ENCODE results near the gene HES4. TPM values are rescaled to one million over a fixed set of nuclear protein-coding genes. Genes with fewer than 3 reads are reported as not detected.

The HES4 gene
- total RNA-seq, 4 donors from 2014 or later: 30.4 to 70.4 (median 40.9) TPM

DNA sequence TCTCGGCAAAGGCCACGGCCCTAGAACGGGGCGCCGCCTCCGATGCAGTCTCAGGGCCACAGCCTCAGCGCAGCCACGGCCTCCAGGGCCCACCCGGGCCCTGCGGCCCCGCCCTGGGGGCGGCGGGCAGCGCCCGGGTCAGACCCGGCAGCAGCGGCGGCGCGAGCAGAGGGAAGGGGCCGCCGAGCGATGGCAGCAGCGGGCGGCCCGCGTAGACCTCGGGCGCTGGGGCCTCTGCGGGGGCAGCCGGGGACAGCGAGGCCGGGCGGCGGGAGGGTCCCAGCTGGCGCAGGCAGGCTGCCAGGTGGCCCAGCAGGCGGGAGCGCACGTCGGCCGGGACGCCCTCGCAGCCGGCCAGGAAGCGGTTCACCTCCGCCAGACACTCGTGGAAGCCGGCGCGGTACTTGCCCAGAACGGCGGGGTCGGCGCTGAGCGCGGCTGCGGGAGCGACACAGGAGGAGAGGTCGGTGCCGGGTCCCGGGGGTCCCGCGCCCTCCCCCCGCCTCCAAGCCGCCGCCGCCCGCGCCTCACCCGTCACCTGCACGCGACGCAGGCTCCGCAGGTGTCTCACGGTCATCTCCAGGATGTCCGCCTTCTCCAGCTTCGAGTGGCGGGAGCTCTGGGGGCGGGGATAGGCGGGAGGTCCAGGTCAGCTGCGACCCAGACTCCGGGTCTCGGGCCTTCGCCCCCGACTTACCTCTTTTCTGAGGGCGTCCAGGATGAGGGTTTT, 737 bp downstream of the HES4 start:
- H3K4me3 ChIP-seq (ENCODE audit: low read depth, poor library complexity, severe bottlenecking): peak overlapping the region; percentile 14
- TF ChIP-seq, protein P1, sequence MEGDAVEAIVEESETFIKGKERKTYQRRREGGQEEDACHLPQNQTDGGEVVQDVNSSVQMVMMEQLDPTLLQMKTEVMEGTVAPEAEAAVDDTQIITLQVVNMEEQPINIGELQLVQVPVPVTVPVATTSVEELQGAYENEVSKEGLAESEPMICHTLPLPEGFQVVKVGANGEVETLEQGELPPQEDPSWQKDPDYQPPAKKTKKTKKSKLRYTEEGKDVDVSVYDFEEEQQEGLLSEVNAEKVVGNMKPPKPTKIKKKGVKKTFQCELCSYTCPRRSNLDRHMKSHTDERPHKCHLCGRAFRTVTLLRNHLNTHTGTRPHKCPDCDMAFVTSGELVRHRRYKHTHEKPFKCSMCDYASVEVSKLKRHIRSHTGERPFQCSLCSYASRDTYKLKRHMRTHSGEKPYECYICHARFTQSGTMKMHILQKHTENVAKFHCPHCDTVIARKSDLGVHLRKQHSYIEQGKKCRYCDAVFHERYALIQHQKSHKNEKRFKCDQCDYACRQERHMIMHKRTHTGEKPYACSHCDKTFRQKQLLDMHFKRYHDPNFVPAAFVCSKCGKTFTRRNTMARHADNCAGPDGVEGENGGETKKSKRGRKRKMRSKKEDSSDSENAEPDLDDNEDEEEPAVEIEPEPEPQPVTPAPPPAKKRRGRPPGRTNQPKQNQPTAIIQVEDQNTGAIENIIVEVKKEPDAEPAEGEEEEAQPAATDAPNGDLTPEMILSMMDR (IDR thresholded peaks at IDR 0.05): no peak
- TF ChIP-seq POLR2A (IDR thresholded peaks at IDR 0.05): no peak
- WGBS, 2 donors: 0 to 1% methylated on average over 15 to 52 of the region's 86 CpGs
- peak in 1 of 2 donors; percentile 85 for DNase-seq (ENCODE audit: low spot score in 2 of 2)
- intact Hi-C loops (cut with DNase I; ENCODE audit: low total_unique reads): no loop called here

DNA sequence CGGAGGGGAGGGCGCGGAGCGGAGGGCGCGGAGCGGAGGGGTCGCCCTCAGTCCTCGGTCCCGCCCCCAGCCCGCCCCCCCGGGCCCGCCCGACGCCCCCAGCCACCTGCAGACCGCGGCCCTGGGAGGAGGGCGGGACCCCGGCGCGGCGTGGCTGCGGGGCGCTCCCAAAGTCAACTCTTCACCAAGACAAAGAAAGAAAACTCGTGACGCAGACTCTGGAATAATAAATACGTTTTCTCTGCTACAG, 1.2 kb downstream of the HES4 start:
- intact Hi-C loops (cut with DNase I; ENCODE audit: low total_unique reads): no loop called here
- peak in 1 of 2 donors; percentile 89 for DNase-seq (ENCODE audit: low spot score in 2 of 2)
- TF ChIP-seq, protein P1 (IDR thresholded peaks at IDR 0.05): no peak
- TF ChIP-seq POLR2A (IDR thresholded peaks at IDR 0.05): no peak
- H3K4me3 ChIP-seq (ENCODE audit: low read depth, poor library complexity, severe bottlenecking): peak overlapping the region; percentile 14
- 0% methylated on average over 5 to 6 of the region's 27 CpGs for WGBS, 2 donors

DNA sequence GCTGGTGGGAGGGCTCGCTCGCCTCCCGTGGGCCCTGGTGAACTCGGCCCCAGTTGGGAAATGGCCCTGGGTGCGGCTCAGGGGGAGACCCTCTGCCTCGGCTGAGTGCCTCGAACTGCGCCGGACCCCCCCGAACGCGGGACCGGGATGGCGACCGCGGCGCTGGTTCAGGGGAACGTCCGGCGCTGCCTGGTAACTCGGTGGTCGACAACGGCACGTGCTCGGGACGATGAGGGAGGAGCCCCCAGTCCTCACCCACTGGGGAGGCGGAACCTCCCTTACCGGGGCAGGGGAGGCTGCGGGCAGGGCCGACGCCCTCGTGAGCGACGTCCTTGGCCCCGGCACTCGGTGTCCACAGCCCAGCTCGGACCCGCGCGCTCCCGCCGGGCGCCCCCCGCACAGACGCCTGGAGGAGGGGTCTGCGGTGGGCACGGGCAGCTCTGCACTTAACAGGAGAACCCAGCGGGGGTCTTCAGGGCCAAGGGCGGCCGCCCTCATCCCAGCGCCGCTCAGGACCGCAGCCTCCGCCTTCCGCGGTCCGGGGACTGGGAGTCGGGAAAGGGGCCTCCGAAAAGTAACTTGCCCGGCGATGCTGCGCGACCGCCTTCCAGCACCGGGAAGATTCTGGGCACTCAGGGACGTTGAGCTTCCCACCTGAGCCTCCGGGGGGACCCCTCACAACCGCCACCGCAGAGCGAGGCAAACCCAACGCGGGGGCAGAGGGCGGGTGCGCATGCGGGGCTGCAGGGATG, 1.7 kb downstream of the HES4 start:
- intact Hi-C loops (cut with DNase I; ENCODE audit: low total_unique reads): no loop called here
- H3K4me3 ChIP-seq (ENCODE audit: low read depth, poor library complexity, severe bottlenecking): no peak overlapping the region
- DNase-seq (ENCODE audit: low spot score in 2 of 2): no peak
- TF ChIP-seq, protein P1 (IDR thresholded peaks at IDR 0.05): no peak
- TF ChIP-seq POLR2A (IDR thresholded peaks at IDR 0.05): no peak
- WGBS, 2 donors: 19 to 47% methylated on average over 41 to 46 of the region's 75 CpGs

DNA sequence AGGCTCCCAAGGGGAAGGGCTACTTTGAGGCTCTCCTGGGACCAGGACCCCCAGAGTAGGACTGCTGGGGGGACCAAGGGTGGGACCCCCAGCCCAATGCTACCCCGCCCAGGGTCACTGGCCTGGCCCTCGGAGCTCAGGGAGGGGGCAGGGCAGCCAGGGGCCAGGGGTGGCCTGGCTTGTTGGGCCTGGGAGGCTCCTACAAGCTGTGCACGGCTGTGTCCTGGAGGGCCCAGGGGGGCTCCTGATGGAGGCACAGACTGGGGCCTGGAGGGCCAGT, 2.2 kb downstream of the HES4 start:
- WGBS, 2 donors: 70% methylated on average over 3 of the region's 3 CpGs; no CpG with 5 or more reads in 1 of the 2 donors
- H3K4me3 ChIP-seq (ENCODE audit: low read depth, poor library complexity, severe bottlenecking): no peak overlapping the region

DNA sequence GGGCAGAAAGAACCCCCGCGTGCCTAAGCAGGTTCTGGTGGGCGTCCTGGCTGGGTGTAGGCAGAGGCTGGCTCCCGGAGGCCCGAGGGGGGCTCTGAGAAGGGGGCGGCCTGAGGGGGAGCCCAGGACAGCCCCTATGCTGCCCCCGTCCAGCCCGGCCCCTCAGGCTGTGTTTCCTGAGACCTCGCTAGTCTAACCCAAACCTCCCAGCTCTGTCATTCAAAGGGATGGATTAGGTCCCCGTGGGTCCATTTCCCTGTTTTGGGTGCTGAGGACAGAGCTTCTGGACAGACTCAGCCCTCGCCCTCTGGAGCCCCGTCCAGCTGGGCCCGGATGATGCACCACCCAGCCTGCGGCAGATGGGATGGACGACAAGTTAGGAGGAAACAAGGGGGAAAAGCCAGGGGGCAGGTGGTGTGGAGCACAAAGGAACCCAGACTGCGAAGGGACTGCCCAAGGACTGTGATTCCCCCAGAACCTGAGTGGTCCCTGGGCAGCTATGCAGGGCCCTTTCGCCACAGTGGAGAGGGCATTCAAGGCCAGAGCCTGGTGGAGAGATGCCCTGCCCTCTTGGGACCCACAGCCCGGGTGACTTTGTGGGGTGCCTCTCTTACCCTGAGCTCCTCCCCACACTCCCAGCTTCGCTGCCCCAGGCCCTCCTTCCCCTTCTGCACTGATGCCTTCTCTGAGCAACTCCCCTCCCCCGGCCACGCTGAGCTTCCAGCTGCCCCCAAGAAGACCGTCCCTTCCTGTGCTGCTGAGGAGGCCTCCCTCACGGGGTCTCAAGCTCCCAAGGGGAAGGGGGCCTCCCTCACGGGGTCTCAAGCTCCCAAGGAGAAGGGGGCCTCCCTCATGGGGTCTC, 2.8 kb downstream of the HES4 start:
- H3K4me3 ChIP-seq (ENCODE audit: low read depth, poor library complexity, severe bottlenecking): no peak overlapping the region
- DNase-seq (ENCODE audit: low spot score in 2 of 2): peak in 1 of 2 donors; percentile 87
- TF ChIP-seq POLR2A (IDR thresholded peaks at IDR 0.05): no peak
- TF ChIP-seq, protein P1 (IDR thresholded peaks at IDR 0.05): no peak
- 45 to 53% methylated on average over 17 to 23 of the region's 24 CpGs for WGBS, 2 donors
- intact Hi-C loops (cut with DNase I; ENCODE audit: low total_unique reads): no loop called here

More for the DNA sequence above, 2.2 kb downstream of the HES4 start:
- intact Hi-C loops (cut with DNase I; ENCODE audit: low total_unique reads): no loop called here
- TF ChIP-seq POLR2A (IDR thresholded peaks at IDR 0.05): no peak
- TF ChIP-seq, protein P1 (IDR thresholded peaks at IDR 0.05): no peak
- DNase-seq (ENCODE audit: low spot score in 2 of 2): no peak

All from lower leg skin (tissue), 4 donors.